ENCODE measurements around the gene GLT8D2.

DNA sequence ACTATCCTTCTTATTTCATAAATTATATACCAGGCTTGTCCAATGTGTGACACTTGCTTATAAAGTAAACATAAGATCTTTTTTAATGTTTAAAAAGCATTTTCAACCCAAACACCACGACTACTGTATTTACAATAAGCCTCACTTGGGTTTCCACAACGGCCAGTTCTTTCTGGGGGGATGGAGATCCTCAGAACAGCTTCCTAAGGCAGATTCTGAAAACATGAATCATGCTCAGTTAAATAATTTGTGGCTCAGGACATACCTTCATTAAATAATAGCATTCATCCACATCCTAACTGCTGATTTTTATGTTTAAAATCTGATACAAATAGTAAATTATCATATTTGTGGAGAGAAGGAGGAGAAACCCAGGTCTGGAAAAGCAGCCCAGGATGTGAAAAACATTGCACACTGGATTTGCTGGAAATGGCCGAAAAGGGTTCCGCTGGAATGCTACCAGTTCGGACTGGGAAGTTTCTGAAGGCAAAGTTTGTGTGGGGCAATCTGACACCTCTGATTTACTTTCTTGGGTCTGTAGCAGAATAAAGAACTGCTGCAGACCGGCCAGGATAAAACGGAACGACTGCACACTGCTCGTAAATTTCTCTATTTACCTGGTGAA, 597 bp downstream of the GLT8D2 start:
- TF ChIP-seq, protein P1, sequence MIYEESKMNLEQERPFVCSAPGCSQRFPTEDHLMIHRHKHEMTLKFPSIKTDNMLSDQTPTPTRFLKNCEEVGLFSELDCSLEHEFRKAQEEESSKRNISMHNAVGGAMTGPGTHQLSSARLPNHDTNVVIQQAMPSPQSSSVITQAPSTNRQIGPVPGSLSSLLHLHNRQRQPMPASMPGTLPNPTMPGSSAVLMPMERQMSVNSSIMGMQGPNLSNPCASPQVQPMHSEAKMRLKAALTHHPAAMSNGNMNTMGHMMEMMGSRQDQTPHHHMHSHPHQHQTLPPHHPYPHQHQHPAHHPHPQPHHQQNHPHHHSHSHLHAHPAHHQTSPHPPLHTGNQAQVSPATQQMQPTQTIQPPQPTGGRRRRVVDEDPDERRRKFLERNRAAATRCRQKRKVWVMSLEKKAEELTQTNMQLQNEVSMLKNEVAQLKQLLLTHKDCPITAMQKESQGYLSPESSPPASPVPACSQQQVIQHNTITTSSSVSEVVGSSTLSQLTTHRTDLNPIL (CRISPR knock-in tag; IDR thresholded peaks at IDR 0.05; ENCODE audit: low read depth) = no peak
- TF ChIP-seq, protein P2, sequence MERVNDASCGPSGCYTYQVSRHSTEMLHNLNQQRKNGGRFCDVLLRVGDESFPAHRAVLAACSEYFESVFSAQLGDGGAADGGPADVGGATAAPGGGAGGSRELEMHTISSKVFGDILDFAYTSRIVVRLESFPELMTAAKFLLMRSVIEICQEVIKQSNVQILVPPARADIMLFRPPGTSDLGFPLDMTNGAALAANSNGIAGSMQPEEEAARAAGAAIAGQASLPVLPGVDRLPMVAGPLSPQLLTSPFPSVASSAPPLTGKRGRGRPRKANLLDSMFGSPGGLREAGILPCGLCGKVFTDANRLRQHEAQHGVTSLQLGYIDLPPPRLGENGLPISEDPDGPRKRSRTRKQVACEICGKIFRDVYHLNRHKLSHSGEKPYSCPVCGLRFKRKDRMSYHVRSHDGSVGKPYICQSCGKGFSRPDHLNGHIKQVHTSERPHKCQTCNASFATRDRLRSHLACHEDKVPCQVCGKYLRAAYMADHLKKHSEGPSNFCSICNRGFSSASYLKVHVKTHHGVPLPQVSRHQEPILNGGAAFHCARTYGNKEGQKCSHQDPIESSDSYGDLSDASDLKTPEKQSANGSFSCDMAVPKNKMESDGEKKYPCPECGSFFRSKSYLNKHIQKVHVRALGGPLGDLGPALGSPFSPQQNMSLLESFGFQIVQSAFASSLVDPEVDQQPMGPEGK (CRISPR knock-in tag; IDR thresholded peaks at IDR 0.05; ENCODE audit: borderline replicate concordance) = no peak
- TF ChIP-seq RARB (CRISPR knock-in tag; IDR thresholded peaks at IDR 0.05) (no peak), ZFP30 (CRISPR knock-in tag; IDR thresholded peaks at IDR 0.05) (no peak), ZNF70 (CRISPR knock-in tag; IDR thresholded peaks at IDR 0.05) (no peak), ZFP3 (CRISPR knock-in tag; IDR thresholded peaks at IDR 0.05) (no peak), PPARA (CRISPR knock-in tag; IDR thresholded peaks at IDR 0.05; ENCODE audit: borderline replicate concordance) (no peak), OSR1 (CRISPR knock-in tag; IDR thresholded peaks at IDR 0.05) (no peak), GLIS3 (CRISPR knock-in tag; IDR thresholded peaks at IDR 0.05) (no peak), ESRRG (CRISPR knock-in tag; IDR thresholded peaks at IDR 0.05) (no peak), ISL1 (CRISPR knock-in tag; IDR thresholded peaks at IDR 0.05) (no peak), ARNTL (CRISPR knock-in tag; IDR thresholded peaks at IDR 0.05; ENCODE audit: borderline replicate concordance, low read depth) (no peak)
- TF ChIP-seq, protein P3, sequence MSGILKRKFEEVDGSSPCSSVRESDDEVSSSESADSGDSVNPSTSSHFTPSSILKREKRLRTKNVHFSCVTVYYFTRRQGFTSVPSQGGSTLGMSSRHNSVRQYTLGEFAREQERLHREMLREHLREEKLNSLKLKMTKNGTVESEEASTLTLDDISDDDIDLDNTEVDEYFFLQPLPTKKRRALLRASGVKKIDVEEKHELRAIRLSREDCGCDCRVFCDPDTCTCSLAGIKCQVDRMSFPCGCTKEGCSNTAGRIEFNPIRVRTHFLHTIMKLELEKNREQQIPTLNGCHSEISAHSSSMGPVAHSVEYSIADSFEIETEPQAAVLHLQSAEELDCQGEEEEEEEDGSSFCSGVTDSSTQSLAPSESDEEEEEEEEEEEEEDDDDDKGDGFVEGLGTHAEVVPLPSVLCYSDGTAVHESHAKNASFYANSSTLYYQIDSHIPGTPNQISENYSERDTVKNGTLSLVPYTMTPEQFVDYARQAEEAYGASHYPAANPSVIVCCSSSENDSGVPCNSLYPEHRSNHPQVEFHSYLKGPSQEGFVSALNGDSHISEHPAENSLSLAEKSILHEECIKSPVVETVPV (CRISPR knock-in tag; IDR thresholded peaks at IDR 0.05) = no peak

All from SK-N-SH treated with all-trans-retinoic acid at 6 μM for 48 hours (cell line).